CD4-positive, alpha-beta T cell treated with Interleukin-6 for 4 hours (primary cell): ENCODE data around the gene CHN1.

Source experiments
- DNase-seq: peaks from one replicate; pipeline ENCODE4 v3.0.0-alpha.2; 2020; ENCODE audit warnings: mixed read lengths

CHN1 gene

DNA sequence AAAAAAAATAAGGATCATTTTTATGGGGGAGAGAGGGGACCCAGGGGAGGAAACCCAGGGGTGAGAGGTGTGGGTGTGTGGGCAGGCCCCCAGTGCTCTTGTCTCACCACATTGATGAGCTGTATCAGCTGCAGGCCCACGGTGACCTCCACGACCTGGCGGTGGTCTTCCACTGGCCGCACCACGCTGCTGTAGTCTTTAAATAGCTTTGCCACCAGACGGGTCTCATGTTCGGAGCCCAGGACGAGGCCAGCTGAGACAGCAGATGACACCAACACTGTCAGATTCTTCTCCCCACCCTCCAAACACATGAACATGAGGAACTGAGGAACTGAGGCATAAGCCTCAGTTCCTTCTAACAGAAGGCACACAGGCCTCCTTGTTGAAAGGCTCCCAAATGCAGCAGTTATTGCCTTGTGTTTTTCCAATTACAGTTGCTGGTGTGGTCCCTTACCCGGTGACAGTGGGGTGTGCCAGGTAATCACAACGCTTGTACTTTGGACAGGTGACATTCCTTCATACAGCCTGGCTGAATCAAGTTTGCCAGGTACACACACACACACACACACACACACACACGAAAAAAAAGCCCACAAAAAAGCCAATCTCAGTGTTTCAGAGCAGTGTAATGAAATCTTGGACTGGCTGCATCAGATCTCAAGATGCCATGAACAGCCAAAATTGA lies 245.7 kb downstream of the CHN1 start:
- no peak for DNase-seq

DNA sequence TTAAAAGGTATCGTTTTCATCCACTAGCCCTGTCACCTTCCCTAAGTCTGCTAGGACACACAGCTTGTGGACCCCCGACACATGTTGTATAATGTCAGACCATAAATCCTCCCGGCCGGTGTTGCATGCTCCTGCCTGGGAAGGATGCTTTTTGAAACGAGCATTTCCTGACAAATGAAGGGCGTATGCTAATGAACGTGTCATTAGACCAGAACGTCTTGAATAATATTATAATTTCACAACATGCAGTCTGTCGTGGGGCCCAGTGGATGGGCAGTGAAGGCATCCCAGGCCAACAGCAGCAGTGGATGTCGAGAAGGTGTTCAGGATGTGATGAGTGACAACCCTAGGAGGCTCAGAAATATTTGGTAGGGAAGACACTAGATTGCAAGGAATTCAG lies 248.4 kb downstream of the CHN1 start:
- DNase-seq: no peak

- no peak for DNase-seq
Measured at GRCh38 chr2:174753038-174753633, 252.0 kb downstream of the CHN1 start.

DNA sequence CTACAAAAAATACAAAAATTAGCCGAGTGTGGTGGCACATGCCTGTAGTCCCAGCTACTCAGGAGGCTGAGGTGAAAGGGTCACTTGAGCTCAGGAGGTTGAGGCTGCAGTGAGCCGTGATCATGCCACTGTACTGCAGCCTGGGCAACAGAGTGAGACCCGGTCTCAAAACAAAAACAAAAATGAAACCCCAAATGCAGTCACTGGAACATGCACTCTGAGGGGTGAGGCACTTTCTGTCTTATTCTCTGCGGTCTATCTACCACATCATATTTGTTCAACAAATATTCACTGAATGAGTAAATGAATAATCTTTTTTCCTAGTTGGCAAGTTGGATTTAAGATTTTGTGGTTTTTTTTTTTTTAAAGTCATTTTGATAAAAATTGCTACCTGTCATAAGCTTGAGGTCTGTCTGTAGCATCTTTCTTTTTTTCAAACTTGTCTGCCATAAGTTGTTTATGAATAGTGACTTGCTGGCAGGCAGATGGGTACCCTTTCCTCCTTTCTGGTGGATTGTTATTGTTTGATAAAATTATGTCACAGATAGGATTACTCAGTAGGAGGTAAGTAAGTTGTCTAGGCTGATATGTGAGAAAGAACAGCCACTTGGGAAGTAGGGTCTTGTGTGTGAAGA lies 252.7 kb downstream of the CHN1 start:
- no peak for DNase-seq

DNA sequence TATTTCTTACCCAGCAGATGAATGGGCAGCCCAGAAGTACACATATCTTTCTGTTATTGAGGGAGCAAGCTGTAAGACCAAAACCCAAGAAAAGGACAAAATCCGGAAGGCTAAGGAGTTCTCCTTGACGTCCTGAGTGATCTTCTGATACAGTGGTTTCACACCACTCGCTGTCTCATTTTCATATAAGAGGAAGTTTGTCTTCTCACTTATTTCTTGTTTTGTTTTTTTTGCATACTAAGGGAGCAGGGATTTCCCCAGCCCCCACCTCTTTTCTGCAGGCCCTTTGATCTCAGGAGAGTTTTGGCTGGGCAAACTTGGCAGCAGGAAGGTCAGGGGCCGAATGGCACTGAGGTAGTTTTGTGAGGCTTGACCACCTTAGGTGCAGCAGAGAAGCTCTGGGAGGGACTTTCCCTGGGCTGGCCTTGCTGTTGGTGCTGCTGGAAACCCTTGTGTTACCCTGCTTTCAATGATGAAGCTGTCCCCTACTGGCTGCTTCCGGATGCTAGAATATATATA lies 254.2 kb downstream of the CHN1 start:
- peak; percentile 13 for DNase-seq

GRCh38 chr2:174749793-174750192 lies 255.4 kb downstream of the CHN1 start:
- no peak for DNase-seq

DNA sequence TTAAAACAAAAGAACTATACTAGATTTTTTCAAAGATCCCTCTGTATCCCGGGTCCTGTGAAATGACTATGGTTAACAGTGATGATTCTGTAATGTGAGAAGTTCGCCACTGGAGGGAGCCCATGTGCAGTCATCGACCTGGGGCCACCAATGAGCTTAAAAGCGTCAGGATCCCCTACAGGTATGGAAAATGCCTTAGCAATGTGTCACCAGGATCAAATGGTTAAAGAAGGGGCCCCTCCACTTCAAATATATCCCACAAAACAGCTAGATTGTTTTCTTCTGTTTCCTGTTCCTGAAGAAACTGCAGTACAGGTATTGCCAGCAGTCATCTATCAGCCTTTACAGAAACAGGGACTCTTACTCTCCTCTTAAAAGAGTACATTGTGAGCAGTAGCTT lies 256.2 kb downstream of the CHN1 start:
- peak; percentile 83 for DNase-seq
